ENCODE data around the gene PHF23. TPM values are rescaled to one million over a fixed set of nuclear protein-coding genes. Genes with fewer than 3 reads are reported as not detected.
A peak's percentile ranks its signal among the peaks of the same experiment; 100 is the strongest.

The PHF23 gene
- total RNA-seq, result 10 to 100 TPM; 16.0 to 24.3 (median 18.2) TPM
- long read RNA-seq, result 0 reads

DNA sequence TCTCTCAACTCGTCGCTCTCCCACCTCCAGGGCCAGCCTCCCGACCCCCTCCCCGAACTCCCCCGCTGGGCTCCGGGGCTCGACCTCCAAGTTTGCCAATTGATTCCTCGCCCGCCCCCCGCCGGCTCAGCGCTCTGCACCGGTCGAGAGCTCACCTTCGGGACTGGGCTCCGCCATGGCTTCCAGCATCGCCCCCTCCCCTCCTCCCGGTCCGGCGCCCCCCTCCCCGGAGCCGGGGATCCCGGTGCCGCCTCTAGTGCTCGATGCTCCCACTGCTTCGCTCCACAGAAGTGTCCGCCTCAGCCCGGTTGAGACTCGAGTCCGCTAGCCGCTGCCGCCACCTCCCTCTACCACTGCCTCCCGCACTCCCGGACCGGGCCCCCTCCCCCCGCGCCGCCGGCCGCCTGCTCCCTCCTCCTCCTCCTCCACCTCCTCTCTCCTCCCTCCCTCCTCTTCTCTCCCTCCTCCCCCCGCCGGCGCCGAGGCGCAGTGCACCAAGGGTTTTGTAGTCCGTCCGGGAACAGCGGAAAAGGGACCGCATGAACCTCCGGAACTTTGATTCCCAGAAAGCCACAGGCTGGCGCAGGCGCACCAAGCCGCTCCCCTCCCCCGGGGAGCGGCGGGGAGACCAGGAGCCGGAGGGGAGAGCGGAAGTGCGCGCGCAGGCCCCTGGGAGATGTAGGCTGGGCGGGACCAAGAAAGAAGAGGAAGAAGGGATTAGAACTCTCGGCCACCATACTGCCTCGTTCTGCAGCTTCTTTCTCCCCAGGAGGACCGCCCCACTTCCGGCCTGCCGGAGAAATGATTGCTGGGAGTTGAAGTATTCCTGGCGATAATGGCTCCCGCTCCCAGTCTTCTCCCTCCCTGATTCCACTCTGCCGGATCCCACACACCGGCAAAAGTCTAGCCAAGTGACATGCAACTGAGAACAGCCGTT is at the start of gene PHF23:
PHF23 (minus strand) TSS at position 367 of the 937 bp plus-strand sequence; CDS start at position 189, 178 bp downstream.
- peak; percentile 53 for TF ChIP-seq POLR2A (IDR thresholded peaks at IDR 0.05)
- TF ChIP-seq, protein P1, sequence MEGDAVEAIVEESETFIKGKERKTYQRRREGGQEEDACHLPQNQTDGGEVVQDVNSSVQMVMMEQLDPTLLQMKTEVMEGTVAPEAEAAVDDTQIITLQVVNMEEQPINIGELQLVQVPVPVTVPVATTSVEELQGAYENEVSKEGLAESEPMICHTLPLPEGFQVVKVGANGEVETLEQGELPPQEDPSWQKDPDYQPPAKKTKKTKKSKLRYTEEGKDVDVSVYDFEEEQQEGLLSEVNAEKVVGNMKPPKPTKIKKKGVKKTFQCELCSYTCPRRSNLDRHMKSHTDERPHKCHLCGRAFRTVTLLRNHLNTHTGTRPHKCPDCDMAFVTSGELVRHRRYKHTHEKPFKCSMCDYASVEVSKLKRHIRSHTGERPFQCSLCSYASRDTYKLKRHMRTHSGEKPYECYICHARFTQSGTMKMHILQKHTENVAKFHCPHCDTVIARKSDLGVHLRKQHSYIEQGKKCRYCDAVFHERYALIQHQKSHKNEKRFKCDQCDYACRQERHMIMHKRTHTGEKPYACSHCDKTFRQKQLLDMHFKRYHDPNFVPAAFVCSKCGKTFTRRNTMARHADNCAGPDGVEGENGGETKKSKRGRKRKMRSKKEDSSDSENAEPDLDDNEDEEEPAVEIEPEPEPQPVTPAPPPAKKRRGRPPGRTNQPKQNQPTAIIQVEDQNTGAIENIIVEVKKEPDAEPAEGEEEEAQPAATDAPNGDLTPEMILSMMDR (IDR thresholded peaks at IDR 0.05), result peak in 1 of 4 donors; percentile 38
- H3K9me3 ChIP-seq, result no peaks in the 10 kb centered on the region
- ATAC-seq, result peak; percentile 66 to 84 (median 74)
- H3K27ac ChIP-seq, result peak within 1 kb of the TSS; percentile 75 to 99 (median 93)
- WGBS (ENCODE audit: insufficient coverage, low coverage, low lambda C conversion rate, missing lambda C conversion rate), result 1% methylated on average over 40 of the region's 72 CpGs
- intact Hi-C loops (cut with DNase I), result no loop called here
- DNase-seq, result peak; percentile 99 to 100 (median 100)
- peaks cover 0 to 32% (median 11%) of the 10 kb centered on the region in 4 donors for H3K4me1 ChIP-seq
- no peaks in the 10 kb centered on the region for H3K27me3 ChIP-seq
- peak within 1 kb of the TSS; percentile 94 to 96 (median 94) for H3K4me3 ChIP-seq
- H3K36me3 ChIP-seq, result peaks cover 4 to 18% (median 10%) of the 10 kb centered on the region in 4 donors

DNA sequence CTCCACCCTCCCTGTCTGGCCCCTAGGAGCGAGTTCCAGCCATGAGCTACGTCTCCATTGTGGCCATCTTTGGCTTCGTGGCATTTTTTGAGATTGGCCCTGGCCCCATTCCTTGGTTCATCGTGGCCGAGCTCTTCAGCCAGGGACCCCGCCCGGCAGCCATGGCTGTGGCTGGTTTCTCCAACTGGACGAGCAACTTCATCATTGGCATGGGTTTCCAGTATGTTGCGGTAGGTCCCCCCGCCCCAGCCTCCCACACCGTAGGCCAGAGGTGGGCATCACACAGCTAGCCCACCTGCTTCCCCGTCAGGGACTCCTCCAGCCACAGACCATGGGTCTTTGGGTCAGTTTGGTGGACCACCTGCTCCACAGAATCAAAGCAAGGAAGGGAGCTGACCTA is 46.4 kb upstream of the PHF23 start:
- Histone ChIP-seq H3K36me3 (no peaks in the 10 kb centered on the region), H3K4me3 (no peak overlapping the region), H3K9me3 (no peaks in the 10 kb centered on the region), H3K27me3 (no peaks in the 10 kb centered on the region), H3K27ac (no peak overlapping the region), H3K4me1 (peaks cover 0 to 16% (median 2%) of the 10 kb centered on the region in 4 donors)
- TF ChIP-seq, protein P1 (IDR thresholded peaks at IDR 0.05), result no peak
- TF ChIP-seq POLR2A (IDR thresholded peaks at IDR 0.05), result no peak
- ATAC-seq (no peak), DNase-seq (no peak)
- intact Hi-C loops (cut with DNase I), result no loop called here
- WGBS (ENCODE audit: insufficient coverage, low coverage, low lambda C conversion rate, missing lambda C conversion rate), result 95% methylated on average over 9 of the region's 12 CpGs

DNA sequence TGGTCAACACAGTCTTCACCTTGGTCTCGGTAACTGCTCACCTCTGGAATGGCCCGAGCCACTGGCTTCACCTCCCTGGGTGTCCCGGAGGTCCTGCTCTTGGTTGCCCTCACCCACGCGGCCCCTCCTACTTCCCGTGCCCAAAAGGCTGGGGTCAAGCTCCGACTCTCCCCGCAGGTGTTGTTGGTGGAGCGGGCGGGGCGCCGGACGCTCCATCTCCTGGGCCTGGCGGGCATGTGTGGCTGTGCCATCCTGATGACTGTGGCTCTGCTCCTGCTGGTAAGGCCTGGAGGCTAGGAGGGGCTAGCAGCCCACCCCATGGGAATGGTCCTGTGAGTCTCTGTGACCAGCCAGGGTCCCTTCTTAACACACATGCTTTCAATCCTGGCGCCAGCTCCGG is 45.7 kb upstream of the PHF23 start:
- WGBS (ENCODE audit: insufficient coverage, low coverage, low lambda C conversion rate, missing lambda C conversion rate), result 100% methylated on average over 2 of the region's 16 CpGs
- Histone ChIP-seq H3K9me3 (no peaks in the 10 kb centered on the region), H3K27ac (no peak overlapping the region), H3K36me3 (no peaks in the 10 kb centered on the region), H3K4me3 (no peak overlapping the region), H3K4me1 (peaks cover 0 to 20% (median 2%) of the 10 kb centered on the region in 4 donors), H3K27me3 (no peaks in the 10 kb centered on the region)
- intact Hi-C loops (cut with DNase I), result no loop called here
- ATAC-seq (no peak), DNase-seq (no peak)
- TF ChIP-seq POLR2A (IDR thresholded peaks at IDR 0.05), result no peak
- TF ChIP-seq, protein P1 (IDR thresholded peaks at IDR 0.05), result no peak

DNA sequence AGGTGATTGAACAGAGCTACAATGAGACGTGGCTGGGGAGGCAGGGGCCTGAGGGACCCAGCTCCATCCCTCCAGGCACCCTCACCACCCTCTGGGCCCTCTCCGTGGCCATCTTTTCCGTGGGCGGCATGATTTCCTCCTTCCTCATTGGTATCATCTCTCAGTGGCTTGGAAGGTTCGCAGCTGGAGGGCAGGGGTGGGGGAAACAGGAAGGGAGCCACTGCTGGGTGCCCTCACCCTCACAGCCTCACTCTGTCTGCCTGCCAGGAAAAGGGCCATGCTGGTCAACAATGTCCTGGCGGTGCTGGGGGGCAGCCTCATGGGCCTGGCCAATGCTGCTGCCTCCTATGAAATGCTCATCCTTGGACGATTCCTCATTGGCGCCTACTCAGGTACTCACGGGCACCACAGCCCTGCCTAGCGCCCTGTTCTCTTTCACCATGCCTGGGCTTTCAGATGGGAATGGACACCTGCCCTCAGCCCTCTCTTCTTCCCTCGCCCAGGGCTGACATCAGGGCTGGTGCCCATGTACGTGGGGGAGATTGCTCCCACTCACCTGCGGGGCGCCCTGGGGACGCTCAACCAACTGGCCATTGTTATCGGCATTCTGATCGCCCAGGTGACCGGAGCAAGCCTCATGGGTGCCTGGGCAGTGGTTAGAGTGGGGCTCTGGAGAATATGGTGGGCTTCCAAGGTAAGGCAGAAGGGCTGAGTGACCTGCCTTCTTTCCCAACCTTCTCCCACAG is 44.4 kb upstream of the PHF23 start:
- intact Hi-C loops (cut with DNase I), result no loop called here
- H3K4me3 ChIP-seq, result no peak overlapping the region
- H3K9me3 ChIP-seq, result no peaks in the 10 kb centered on the region
- H3K4me1 ChIP-seq, result peaks cover 0 to 20% (median 2%) of the 10 kb centered on the region in 4 donors
- H3K27me3 ChIP-seq, result no peaks in the 10 kb centered on the region
- no peaks in the 10 kb centered on the region for H3K36me3 ChIP-seq
- ATAC-seq (no peak), DNase-seq (no peak)
- H3K27ac ChIP-seq, result no peak overlapping the region
- 89% methylated on average over 8 of the region's 18 CpGs for WGBS (ENCODE audit: insufficient coverage, low coverage, low lambda C conversion rate, missing lambda C conversion rate)
- TF ChIP-seq, protein P1 (IDR thresholded peaks at IDR 0.05), result no peak
- TF ChIP-seq POLR2A (IDR thresholded peaks at IDR 0.05), result no peak
